PFSK-1 (cell line): ENCODE data around the gene POT1.

Source experiments
- FOXP2 ChIP-seq: optimal IDR thresholded peaks from 2 replicates; pipeline ENCODE3; 2011; ENCODE audit warnings: borderline replicate concordance, control low read depth, inconsistent platforms; ENCODE audit not compliant: insufficient read depth; ENCODE audit errors: extremely low read length, extremely low read depth
- POLR2AphosphoS5 ChIP-seq: IDR thresholded peaks from 2 replicates; pipeline ENCODE4 v1.6.1; 2012; ENCODE audit warnings: low read depth, mild to moderate bottlenecking, control low read depth, low read length, moderate library complexity
- REST ChIP-seq, 2 experiments: IDR thresholded peaks; 2 replicates each; pipeline versions ENCODE4 v1.6.1 to v1.8.0; 2011 to 2012; ENCODE audit warnings: low read depth in 2 of 2, low read length in 2 of 2, control low read depth in 1 of 2, inconsistent platforms in 1 of 2, mild to moderate bottlenecking in 1 of 2, moderate library complexity in 1 of 2; ENCODE audit not compliant: insufficient read depth in 1 of 2
- SIN3A ChIP-seq: IDR thresholded peaks from 2 replicates; pipeline ENCODE4 v1.6.1; 2012; ENCODE audit warnings: mild to moderate bottlenecking, low read length, moderate library complexity, borderline replicate concordance; ENCODE audit not compliant: insufficient read depth
- TAF1 ChIP-seq: IDR thresholded peaks from 2 replicates; pipeline ENCODE4 v1.6.1; 2012; ENCODE audit warnings: low read length, control low read depth, borderline replicate concordance; ENCODE audit not compliant: insufficient read depth

POT1 gene

GRCh38 chr7:124924906-124925305 lies 4.7 kb downstream of the POT1 start:
- TF ChIP-seq SIN3A (no peak), POLR2AphosphoS5 (no peak), FOXP2 (no peak), TAF1 (no peak), REST (IDR thresholded peaks at IDR 0.05; ENCODE audit: insufficient read depth in 1 of 2, low read depth in 2 of 2, low read length in 2 of 2) (no peak)

GRCh38 chr7:124922200-124922599 lies 7.4 kb downstream of the POT1 start:
- no peak for TF ChIP-seq POLR2AphosphoS5

- TF ChIP-seq FOXP2 (no peak), REST (IDR thresholded peaks at IDR 0.05; ENCODE audit: insufficient read depth in 1 of 2, low read depth in 2 of 2, low read length in 2 of 2) (no peak), SIN3A (no peak), TAF1 (no peak), POLR2AphosphoS5 (no peak)
Observed at GRCh38 chr7:124919841-124920240, 9.8 kb downstream of the POT1 start.

- TF ChIP-seq POLR2AphosphoS5, result no peak
- no peak for TF ChIP-seq SIN3A
- no peak for TF ChIP-seq FOXP2
- TF ChIP-seq TAF1, result no peak
- TF ChIP-seq REST (IDR thresholded peaks at IDR 0.05; ENCODE audit: insufficient read depth in 1 of 2, low read depth in 2 of 2, low read length in 2 of 2), result no peak
Observed at GRCh38 chr7:124918662-124919061, 11.0 kb downstream of the POT1 start.

- TF ChIP-seq REST (IDR thresholded peaks at IDR 0.05; ENCODE audit: insufficient read depth in 1 of 2, low read depth in 2 of 2, low read length in 2 of 2) (no peak), SIN3A (no peak), FOXP2 (no peak), TAF1 (no peak), POLR2AphosphoS5 (no peak)
Observed at GRCh38 chr7:124915242-124915641, 14.4 kb downstream of the POT1 start.
